Activated CD8-positive, alpha-beta memory T cell treated with anti-CD3 and anti-CD28 coated beads, Interleukin-2, amount 50 U/mL, for 1 hour (primary cell): Measurements from ENCODE around the gene OR4A47.
"Not testable (repeated sequence)": the region's sequence is repeated elsewhere in the genome, so short reads cannot be mapped to it uniquely, and the experiment has no call there.

ENCODE experiments used
- DNase-seq: peaks from one replicate; pipeline ENCODE4 v3.0.0-alpha.2; 2020; ENCODE audit errors: extremely low read depth

The OR4A47 gene, protein sequence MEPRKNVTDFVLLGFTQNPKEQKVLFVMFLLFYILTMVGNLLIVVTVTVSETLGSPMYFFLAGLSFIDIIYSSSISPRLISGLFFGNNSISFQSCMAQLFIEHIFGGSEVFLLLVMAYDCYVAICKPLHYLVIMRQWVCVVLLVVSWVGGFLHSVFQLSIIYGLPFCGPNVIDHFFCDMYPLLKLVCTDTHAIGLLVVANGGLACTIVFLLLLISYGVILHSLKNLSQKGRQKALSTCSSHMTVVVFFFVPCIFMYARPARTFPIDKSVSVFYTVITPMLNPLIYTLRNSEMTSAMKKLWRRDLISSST

DNA sequence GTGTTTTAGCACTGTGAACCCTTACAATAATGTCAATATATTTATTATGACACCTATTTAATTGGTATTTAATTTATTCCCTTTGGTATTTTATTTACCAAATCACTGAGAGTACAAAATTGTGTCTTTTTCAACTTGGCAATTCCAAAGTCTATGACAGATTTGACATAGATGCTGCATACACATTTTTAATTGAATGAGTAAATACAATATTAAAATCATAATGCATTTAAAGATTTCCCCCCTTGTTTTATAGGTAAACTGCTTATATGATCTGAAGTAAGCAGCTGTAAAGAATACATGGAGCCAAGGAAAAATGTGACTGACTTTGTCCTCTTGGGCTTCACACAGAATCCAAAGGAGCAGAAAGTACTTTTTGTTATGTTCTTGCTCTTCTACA, at the start of gene OR4A47:
OR4A47 (plus strand) TSS at position 301 of the 400 bp plus-strand sequence; CDS start at position 301, 0 bp downstream.
- DNase-seq = not testable (repeated sequence)

DNA sequence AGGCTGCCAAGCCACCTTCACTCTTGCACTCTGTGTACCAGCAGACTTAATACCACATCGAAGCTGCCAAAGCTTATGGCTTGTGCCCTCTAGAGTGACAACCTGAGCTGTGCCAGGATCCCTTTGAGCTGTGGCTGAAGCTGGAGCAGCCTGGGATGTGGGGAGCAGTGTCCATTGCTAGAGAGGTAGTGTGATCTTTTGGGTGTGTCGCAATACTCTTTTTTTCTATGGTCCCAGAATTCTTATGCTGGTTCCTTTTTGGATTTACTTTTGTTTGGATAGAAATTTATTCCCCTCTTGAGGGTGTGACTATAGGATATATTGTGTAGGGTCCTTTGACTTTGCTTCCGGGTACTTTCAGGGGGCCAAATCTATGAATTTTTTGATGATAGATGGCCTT, 32.7 kb upstream of the OR4A47 start:
- not testable (repeated sequence) for DNase-seq

DNA sequence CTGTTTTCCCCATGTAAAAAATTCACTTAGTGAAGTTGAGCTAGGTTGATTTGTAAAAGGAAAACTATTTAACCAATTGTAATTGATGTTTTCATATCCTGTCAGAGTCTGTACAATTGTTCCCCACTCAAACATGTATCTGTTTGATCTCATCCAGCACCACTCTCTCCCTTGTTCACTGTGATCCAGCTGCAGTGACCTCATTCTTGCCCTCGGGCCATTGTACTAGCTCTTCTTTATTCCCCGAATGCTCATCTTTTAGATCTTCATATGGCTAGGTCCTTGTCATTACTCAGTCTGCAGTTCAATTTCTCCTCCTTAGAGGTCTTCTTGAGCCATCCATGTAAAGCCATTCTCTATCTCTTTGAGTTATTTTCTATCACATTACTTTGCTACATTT, 14.6 kb upstream of the OR4A47 start:
- not testable (repeated sequence) for DNase-seq

DNA sequence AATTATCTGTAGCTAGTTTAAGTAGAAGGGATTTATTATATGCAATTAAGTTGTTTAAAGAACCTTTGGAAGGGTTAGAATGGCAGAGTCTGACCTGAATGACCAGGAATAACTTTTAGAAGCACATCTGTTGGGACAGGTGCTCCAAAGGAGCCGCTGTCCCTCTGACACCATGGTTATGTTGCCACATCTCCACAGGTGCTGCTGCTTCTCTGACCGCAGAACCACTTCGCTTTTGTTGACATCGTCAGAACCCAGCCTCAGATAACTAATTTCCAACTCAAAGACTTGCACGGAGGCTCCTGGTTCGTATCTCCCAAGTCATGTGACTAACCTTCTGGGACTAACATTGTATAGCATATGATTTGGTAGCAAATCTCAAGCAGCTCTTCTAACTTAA, 13.9 kb upstream of the OR4A47 start:
- not testable (repeated sequence) for DNase-seq

DNA sequence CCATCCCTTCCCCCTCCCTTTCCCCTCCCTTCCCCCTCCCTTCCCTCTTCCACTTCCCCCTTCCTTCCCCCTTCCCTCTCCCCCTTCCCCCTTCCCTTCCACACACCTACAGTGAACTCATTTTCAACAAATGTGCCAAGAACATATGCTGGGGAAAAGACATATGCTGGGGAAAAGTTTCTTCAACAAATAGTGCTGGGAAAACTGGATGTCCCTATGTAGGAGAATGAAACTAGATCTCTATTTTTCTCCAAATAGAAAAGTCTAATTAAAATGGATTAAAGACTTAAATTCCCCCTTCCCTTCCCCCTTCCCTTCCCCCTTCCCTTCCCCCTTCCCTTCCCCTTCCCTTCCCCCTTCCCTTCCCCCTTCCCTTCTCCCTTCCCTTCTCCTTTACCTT, 17.6 kb downstream of the OR4A47 start:
- not testable (repeated sequence) for DNase-seq

DNA sequence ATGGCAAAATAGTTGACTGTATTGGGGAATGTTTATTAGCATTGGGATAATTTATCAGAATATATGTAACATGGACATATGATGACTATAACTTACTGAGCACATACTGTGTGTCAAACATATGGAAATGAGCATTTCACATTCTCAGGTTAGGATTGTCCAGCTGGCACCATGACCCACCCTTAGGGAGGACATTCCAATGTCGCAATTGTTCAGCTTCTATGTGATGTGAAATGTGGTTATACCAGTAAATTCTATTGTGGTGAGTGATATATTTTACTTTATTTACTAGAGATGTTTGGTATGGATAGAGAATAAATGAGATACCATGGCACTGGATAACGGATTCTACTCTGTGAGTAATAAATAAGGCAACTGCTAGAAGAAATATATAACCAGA, 50.4 kb downstream of the OR4A47 start:
- no peak for DNase-seq
